Measurements from ENCODE around the gene APLF. TPM values are rescaled to one million over a fixed set of nuclear protein-coding genes. Genes with fewer than 3 reads are reported as not detected.

APLF gene
- total and polyA plus RNA-seq, 8 donors = 0.85 to 4.2 (median 1.9) TPM

- Histone ChIP-seq H3K36me3 (no peaks in the 10 kb centered on the region), H3K4me1 (peaks cover 0 to 4% (median 0%) of the 10 kb centered on the region in 3 donors), H3K27ac (no peak overlapping the region), H3K9me3 (no peaks in the 10 kb centered on the region), H3K4me3 (no peak overlapping the region), H3K27me3 (no peaks in the 10 kb centered on the region)
- intact Hi-C loops (cut with DNase I) = no loop called here
- DNase-seq = no peak
- ATAC-seq = no peak
- FAIRE-seq = no peak
- TF ChIP-seq CTCF (IDR thresholded peaks at IDR 0.05) = no peak
- 76 to 79% methylated on average over 1 of the region's 1 CpG for WGBS, 2 donors
Observed at GRCh38 chr2:68489282-68489681, 21.9 kb downstream of the APLF start.

GRCh38 chr2:68491582-68491981 lies 24.2 kb downstream of the APLF start:
- no peak overlapping the region for H3K4me3 ChIP-seq
- TF ChIP-seq CTCF (IDR thresholded peaks at IDR 0.05) = no peak
- no peaks in the 10 kb centered on the region for H3K27me3 ChIP-seq
- H3K27ac ChIP-seq = no peak overlapping the region
- no peak for FAIRE-seq
- WGBS, 2 donors = 84 to 90% methylated on average over 1 of the region's 1 CpG
- no peak for ATAC-seq
- no peaks in the 10 kb centered on the region for H3K36me3 ChIP-seq
- no peaks in the 10 kb centered on the region for H3K9me3 ChIP-seq
- no peak for DNase-seq
- intact Hi-C loops (cut with DNase I) = no loop called here
- peaks cover 0 to 4% (median 0%) of the 10 kb centered on the region in 3 donors for H3K4me1 ChIP-seq

GRCh38 chr2:68499133-68499532 lies 31.7 kb downstream of the APLF start:
- FAIRE-seq = no peak
- H3K27me3 ChIP-seq = no peaks in the 10 kb centered on the region
- H3K4me1 ChIP-seq = no peaks in the 10 kb centered on the region
- TF ChIP-seq CTCF (IDR thresholded peaks at IDR 0.05) = no peak
- H3K4me3 ChIP-seq = no peak overlapping the region
- H3K27ac ChIP-seq = no peak overlapping the region
- intact Hi-C loops (cut with DNase I) = no loop called here
- ATAC-seq = no peak
- H3K9me3 ChIP-seq = no peaks in the 10 kb centered on the region
- no peaks in the 10 kb centered on the region for H3K36me3 ChIP-seq
- DNase-seq = no peak

- 88 to 89% methylated on average over 4 of the region's 4 CpGs for WGBS, 2 donors
- intact Hi-C loops (cut with DNase I) = no loop called here
- no peaks in the 10 kb centered on the region for H3K27me3 ChIP-seq
Observed at GRCh38 chr2:68500649-68501048, 33.3 kb downstream of the APLF start.

GRCh38 chr2:68501768-68502167 lies 34.4 kb downstream of the APLF start:
- Histone ChIP-seq H3K4me3 (no peak overlapping the region), H3K9me3 (no peaks in the 10 kb centered on the region), H3K27me3 (no peaks in the 10 kb centered on the region), H3K4me1 (no peaks in the 10 kb centered on the region), H3K36me3 (no peaks in the 10 kb centered on the region), H3K27ac (no peak overlapping the region)
- TF ChIP-seq CTCF (IDR thresholded peaks at IDR 0.05) = no peak
- intact Hi-C loops (cut with DNase I) = no loop called here
- no peak for FAIRE-seq
- no peak for ATAC-seq
- WGBS, 2 donors = 54 to 55% methylated on average over 5 of the region's 5 CpGs
- no peak for DNase-seq

More at GRCh38 chr2:68500649-68501048, 33.3 kb downstream of the APLF start:
- H3K4me1 ChIP-seq = no peaks in the 10 kb centered on the region
- H3K9me3 ChIP-seq = no peaks in the 10 kb centered on the region
- DNase-seq = no peak
- no peak overlapping the region for H3K27ac ChIP-seq
- ATAC-seq = no peak
- H3K36me3 ChIP-seq = no peaks in the 10 kb centered on the region
- no peak for FAIRE-seq
- no peak overlapping the region for H3K4me3 ChIP-seq
- TF ChIP-seq CTCF (IDR thresholded peaks at IDR 0.05) = no peak
